Prostate gland (tissue), 2 donors: ENCODE measurements around the gene DIAPH2. TPM values are rescaled to one million over a fixed set of nuclear protein-coding genes. Genes with fewer than 3 reads are reported as not detected.

ENCODE experiments used
- DNase-seq: peaks from one replicate; pipeline ENCODE4 v3.0.0-alpha.2; 2019; ENCODE audit warnings: low spot score
- H3K27ac ChIP-seq, 2 donors: fragments of 200-600 bp; sonication (generic); 2 replicates each; pipeline ENCODE4 v1.5.1; 2017 to 2019
- H3K27me3 ChIP-seq: fragments of 200-600 bp; sonication (generic); replicated peaks from 2 replicates; pipeline ENCODE4 v1.5.1; 2019; ENCODE audit not compliant: insufficient read depth
- H3K36me3 ChIP-seq, 2 donors: fragments of 200-600 bp; sonication (generic); 1 replicate in 1 of 2; 2 replicates in 1 of 2; pipeline versions ENCODE4 v1.5.1 to v1.8.1; 2017 to 2019
- H3K4me1 ChIP-seq: fragments of 200-600 bp; sonication (generic); replicated peaks from 2 replicates; pipeline ENCODE4 v1.5.1; 2019
- H3K4me3 ChIP-seq, 2 donors: fragments of 200-600 bp; sonication (generic); 2 replicates each; pipeline ENCODE4 v1.5.1; 2017 to 2019
- H3K9me3 ChIP-seq: fragments of 200-600 bp; sonication (generic); 2 replicates; pipeline ENCODE4 v1.5.1; 2017
- POLR2A ChIP-seq: fragments of 450-650 bp; IDR thresholded peaks from one replicate; pipeline ENCODE4 v1.6.1; 2016; ENCODE audit warnings: antibody characterized with exemption, mild to moderate bottlenecking
- POLR2AphosphoS5 ChIP-seq: sonication (generic); formaldehyde crosslinking; IDR thresholded peaks from one replicate; pipeline ENCODE4 v1.6.1; 2017; ENCODE audit warnings: antibody characterized with exemption
- WGBS: methylation state at CpG from one replicate; pipeline ENCODE4 v1.1.5; 2018; 5-methylcytosine and 5-hydroxymethylcytosine counted together
- intact Hi-C: fragments of 100-400 bp; cut with DNase I; formaldehyde crosslinking; loops from one replicate; pipeline ENCODE4 v1.14.2; 2022
- total RNA-seq, 2 donors: library from RNA; depleted of rRNA; stranded (reverse); fragments of >200 nt; gene quantifications; one replicate each; pipeline ENCODE4 v1.1.0, GENCODE V29; 2016
- TF ChIP-seq, protein P1 (sequence below), 4 experiments: fragments of 200-600 bp in 2 of 4; fragments of 450-650 bp in 2 of 4; sonication (generic) in 2 of 4; IDR thresholded peaks; 1 replicate in 3 of 4; 2 replicates in 1 of 4; pipeline ENCODE4 v1.5.1; 2016 to 2019; ENCODE audit warnings: antibody characterized with exemption in 4 of 4, mild to moderate bottlenecking in 2 of 4, moderate library complexity in 2 of 4

The DIAPH2 gene
- total RNA-seq, 2 donors from 2014 or later: 8.1 to 44.8 TPM

DNA sequence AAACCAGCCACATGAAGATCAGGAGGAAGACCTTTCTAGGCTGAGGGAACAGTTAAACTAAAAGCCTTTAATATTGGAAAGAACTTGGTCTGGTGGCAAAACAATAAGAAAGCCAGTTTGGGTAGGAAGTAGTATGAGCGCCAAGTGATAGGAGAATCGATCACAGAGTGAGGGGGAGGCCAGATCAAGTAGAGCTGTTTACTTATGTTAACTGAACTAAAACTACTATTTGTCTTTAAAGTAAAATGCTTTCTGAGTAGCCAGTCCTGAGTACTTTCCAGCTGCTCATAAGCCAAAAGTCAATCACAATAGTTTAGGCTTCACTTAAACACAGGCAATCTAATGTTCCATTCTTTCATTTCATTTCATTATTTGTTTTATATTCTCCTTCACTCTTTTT, 136.3 kb downstream of the DIAPH2 start:
- Histone ChIP-seq H3K27me3 (no peaks in the 10 kb centered on the region), H3K9me3 (no peaks in the 10 kb centered on the region), H3K4me1 (no peaks in the 10 kb centered on the region), H3K4me3 (no peak overlapping the region), H3K36me3 (no peaks in the 10 kb centered on the region), H3K27ac (no peak overlapping the region)
- TF ChIP-seq POLR2A (no peak), POLR2AphosphoS5 (no peak)
- TF ChIP-seq, protein P1, sequence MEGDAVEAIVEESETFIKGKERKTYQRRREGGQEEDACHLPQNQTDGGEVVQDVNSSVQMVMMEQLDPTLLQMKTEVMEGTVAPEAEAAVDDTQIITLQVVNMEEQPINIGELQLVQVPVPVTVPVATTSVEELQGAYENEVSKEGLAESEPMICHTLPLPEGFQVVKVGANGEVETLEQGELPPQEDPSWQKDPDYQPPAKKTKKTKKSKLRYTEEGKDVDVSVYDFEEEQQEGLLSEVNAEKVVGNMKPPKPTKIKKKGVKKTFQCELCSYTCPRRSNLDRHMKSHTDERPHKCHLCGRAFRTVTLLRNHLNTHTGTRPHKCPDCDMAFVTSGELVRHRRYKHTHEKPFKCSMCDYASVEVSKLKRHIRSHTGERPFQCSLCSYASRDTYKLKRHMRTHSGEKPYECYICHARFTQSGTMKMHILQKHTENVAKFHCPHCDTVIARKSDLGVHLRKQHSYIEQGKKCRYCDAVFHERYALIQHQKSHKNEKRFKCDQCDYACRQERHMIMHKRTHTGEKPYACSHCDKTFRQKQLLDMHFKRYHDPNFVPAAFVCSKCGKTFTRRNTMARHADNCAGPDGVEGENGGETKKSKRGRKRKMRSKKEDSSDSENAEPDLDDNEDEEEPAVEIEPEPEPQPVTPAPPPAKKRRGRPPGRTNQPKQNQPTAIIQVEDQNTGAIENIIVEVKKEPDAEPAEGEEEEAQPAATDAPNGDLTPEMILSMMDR (IDR thresholded peaks at IDR 0.05): no peak
- DNase-seq: no peak
- 63% methylated on average over 2 of the region's 2 CpGs for WGBS
- intact Hi-C loops: no loop called here

DNA sequence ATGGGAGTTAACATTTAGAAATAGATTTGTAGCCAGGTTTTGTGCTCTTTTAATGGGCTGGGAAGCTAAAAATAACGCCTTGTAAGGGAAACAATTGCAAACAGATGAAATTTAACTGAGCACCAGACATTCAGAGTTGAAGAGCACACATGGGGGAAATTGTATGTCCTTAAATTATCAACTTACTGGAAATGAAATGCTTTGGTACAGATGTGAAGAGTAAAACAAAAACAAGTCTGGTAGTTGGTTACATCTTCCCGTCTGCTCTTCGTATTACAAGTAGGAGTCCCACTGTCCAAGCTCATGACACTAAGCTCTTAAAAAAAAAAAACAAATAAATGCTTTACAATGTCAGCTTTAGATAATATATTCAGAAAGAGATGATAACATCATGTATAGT, 139.5 kb downstream of the DIAPH2 start:
- Histone ChIP-seq H3K27me3 (no peaks in the 10 kb centered on the region), H3K27ac (no peak overlapping the region), H3K4me1 (no peaks in the 10 kb centered on the region), H3K4me3 (no peak overlapping the region), H3K36me3 (no peaks in the 10 kb centered on the region), H3K9me3 (no peaks in the 10 kb centered on the region)
- 94% methylated on average over 3 of the region's 3 CpGs for WGBS
- TF ChIP-seq POLR2AphosphoS5 (no peak), POLR2A (no peak)
- TF ChIP-seq, protein P1 (IDR thresholded peaks at IDR 0.05): no peak
- intact Hi-C loops: no loop called here
- no peak for DNase-seq

DNA sequence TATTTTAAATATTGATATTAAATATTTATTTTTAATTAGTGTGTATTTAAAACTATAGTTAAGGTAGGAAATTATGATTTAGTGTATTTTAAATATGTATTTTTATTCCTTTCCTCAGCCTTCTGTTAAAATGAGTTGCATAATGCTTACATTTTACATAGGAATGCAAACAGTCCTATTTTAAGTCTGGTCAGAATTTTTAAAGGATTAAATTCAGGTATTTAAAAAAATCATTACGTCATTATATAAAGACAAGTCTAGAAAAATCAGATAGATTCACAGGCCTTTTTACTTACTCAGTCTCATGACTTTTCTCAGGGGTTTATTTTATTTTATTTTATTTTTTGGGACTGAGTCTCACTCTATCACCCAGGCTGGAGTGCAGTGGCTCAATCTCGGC, 148.7 kb downstream of the DIAPH2 start:
- Histone ChIP-seq H3K27ac (no peak overlapping the region), H3K4me1 (no peaks in the 10 kb centered on the region), H3K27me3 (no peaks in the 10 kb centered on the region), H3K9me3 (no peaks in the 10 kb centered on the region), H3K4me3 (no peak overlapping the region), H3K36me3 (no peaks in the 10 kb centered on the region)
- intact Hi-C loops: no loop called here
- TF ChIP-seq, protein P1 (IDR thresholded peaks at IDR 0.05): no peak
- no peak for TF ChIP-seq POLR2AphosphoS5
- no peak for TF ChIP-seq POLR2A
- 95% methylated on average over 2 of the region's 2 CpGs for WGBS
- DNase-seq: no peak

DNA sequence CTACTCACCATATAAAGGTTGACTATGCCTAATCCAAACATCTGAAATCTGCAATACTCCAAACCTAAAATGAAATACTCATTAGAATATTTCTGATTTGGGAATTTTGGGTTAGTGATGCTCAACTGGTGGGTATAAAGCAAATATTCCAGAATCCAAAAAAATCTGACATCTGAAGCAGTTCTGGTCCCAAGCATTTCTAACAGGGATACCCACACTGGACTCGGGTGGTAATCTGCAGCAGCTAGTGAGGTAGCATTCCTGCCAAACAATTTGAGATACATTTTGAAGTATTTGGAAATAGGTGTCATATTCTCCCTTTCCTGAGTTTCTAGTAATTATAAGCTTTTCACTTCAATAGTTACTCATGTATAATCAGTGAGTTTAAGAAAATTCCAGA, 149.5 kb downstream of the DIAPH2 start:
- no peaks in the 10 kb centered on the region for H3K27me3 ChIP-seq
- intact Hi-C loops: no loop called here
- no peaks in the 10 kb centered on the region for H3K9me3 ChIP-seq
- no peak for DNase-seq
- H3K4me1 ChIP-seq: no peaks in the 10 kb centered on the region
- H3K4me3 ChIP-seq: no peak overlapping the region
- WGBS: 94% methylated on average over 1 of the region's 1 CpG
- H3K36me3 ChIP-seq: no peaks in the 10 kb centered on the region
- H3K27ac ChIP-seq: no peak overlapping the region
- TF ChIP-seq POLR2A (no peak), POLR2AphosphoS5 (no peak)
- TF ChIP-seq, protein P1 (IDR thresholded peaks at IDR 0.05): no peak

DNA sequence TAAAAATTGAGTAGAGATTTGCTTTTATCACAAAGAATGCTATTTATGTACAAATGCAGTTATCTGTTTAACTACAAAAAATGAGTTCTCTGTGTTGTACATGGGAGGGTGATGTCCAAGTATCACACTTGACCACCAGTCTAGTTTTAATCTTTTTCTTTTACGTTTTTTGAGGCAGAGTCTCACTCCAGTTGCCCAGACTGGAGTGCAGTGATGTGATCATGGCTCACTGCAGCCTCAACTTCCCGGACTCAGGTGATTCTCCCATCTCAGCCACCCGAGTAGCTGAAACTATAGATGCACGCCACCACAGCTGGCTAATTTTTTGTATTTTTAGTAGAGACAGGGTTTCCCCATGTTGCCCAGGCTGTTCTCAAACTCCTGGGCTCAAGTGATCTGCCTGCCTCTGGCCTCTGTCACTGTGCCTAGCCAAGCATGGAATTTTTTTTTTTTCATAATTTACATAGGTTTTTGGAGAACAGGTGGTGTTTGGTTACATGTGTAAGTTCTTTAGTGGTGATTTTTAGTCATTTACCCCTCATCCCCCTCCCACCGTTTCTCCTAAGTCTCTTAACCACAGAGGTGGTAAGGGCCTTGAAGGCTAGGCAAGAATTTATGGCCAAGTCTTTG, 151.1 kb downstream of the DIAPH2 start:
- DNase-seq: no peak
- Histone ChIP-seq H3K4me3 (no peak overlapping the region), H3K27me3 (no peaks in the 10 kb centered on the region), H3K36me3 (no peaks in the 10 kb centered on the region), H3K27ac (no peak overlapping the region), H3K9me3 (no peaks in the 10 kb centered on the region), H3K4me1 (no peaks in the 10 kb centered on the region)
- WGBS: 88% methylated on average over 5 of the region's 5 CpGs
- intact Hi-C loops: no loop called here
- TF ChIP-seq POLR2A (no peak), POLR2AphosphoS5 (no peak)
- TF ChIP-seq, protein P1 (IDR thresholded peaks at IDR 0.05): no peak
